Stimulated activated memory B cell treated with anti-CD40 and anti-IgM and Interleukin-4, amounts not matched to agents 10 μg/mL and 1 μg/mL and 100 μg/mL, for 72 hours (primary cell): Measurements from ENCODE around the gene TULP3.

Experiments
- ATAC-seq: fragments of 150-1000 bp; cut with Tn5 transposase; 2 replicates; pipeline ENCODE4 v1.10.0; 2021
- H3K27ac Mint-ChIP-seq: one replicate; pipeline ENCODE4 v1.8.0; 2022; ENCODE audit warnings: mild to moderate bottlenecking, mixed read lengths
- H3K27me3 Mint-ChIP-seq: one replicate; pipeline ENCODE4 v1.8.0; 2022; ENCODE audit warnings: mixed read lengths
- H3K36me3 Mint-ChIP-seq: one replicate; pipeline ENCODE4 v1.8.0; 2022; ENCODE audit warnings: mixed read lengths
- H3K4me1 Mint-ChIP-seq: one replicate; pipeline ENCODE4 v1.8.0; 2022; ENCODE audit warnings: mixed read lengths
- H3K4me3 Mint-ChIP-seq: one replicate; pipeline ENCODE4 v1.8.0; 2022; ENCODE audit warnings: mild to moderate bottlenecking, moderate library complexity, mixed read lengths
- H3K9me3 Mint-ChIP-seq: one replicate; pipeline ENCODE4 v1.8.0; 2022; ENCODE audit warnings: mixed read lengths

TULP3 gene

GRCh38 chr12:2890388-2891239 lies at the start of gene TULP3:
TSS of gene TULP3 (plus strand) at chr12:2890891. CDS start at chr12:2890948, 57 bp downstream.
- ATAC-seq = peak; percentile 100
- Mint-ChIP-seq H3K27me3 (no peaks in the 10 kb centered on the region), H3K4me1 (peaks cover 17% of the 10 kb centered on the region)

GRCh38 chr12:2841056-2841650 lies 49.5 kb upstream of the TULP3 start:
- no peak overlapping the region for H3K4me3 Mint-ChIP-seq
- H3K27ac Mint-ChIP-seq = no peak overlapping the region
- H3K36me3 Mint-ChIP-seq = peaks cover 59% of the 10 kb centered on the region
- no peak for ATAC-seq
- no peaks in the 10 kb centered on the region for H3K27me3 Mint-ChIP-seq
- no peaks in the 10 kb centered on the region for H3K4me1 Mint-ChIP-seq
- H3K9me3 Mint-ChIP-seq = no peaks in the 10 kb centered on the region

More at GRCh38 chr12:2890388-2891239, at the start of gene TULP3:
- Mint-ChIP-seq H3K36me3 (peaks cover 6% of the 10 kb centered on the region), H3K4me3 (peak within 1 kb of the TSS; percentile 83), H3K9me3 (no peaks in the 10 kb centered on the region), H3K27ac (peak within 1 kb of the TSS; percentile 84)

GRCh38 chr12:2842948-2843347 lies 47.7 kb upstream of the TULP3 start:
- Mint-ChIP-seq H3K4me3 (no peak overlapping the region), H3K9me3 (no peaks in the 10 kb centered on the region), H3K36me3 (peaks cover 63% of the 10 kb centered on the region), H3K27me3 (no peaks in the 10 kb centered on the region), H3K27ac (no peak overlapping the region), H3K4me1 (no peaks in the 10 kb centered on the region)
- ATAC-seq = no peak

GRCh38 chr12:2844786-2845185 lies 45.9 kb upstream of the TULP3 start:
- ATAC-seq = no peak
- Mint-ChIP-seq H3K9me3 (no peaks in the 10 kb centered on the region), H3K4me1 (no peaks in the 10 kb centered on the region), H3K4me3 (no peak overlapping the region), H3K36me3 (peaks cover 62% of the 10 kb centered on the region), H3K27me3 (no peaks in the 10 kb centered on the region), H3K27ac (no peak overlapping the region)

- peaks cover 58% of the 10 kb centered on the region for H3K36me3 Mint-ChIP-seq
- no peak overlapping the region for H3K27ac Mint-ChIP-seq
- H3K4me3 Mint-ChIP-seq = no peak overlapping the region
- H3K27me3 Mint-ChIP-seq = no peaks in the 10 kb centered on the region
- H3K9me3 Mint-ChIP-seq = no peaks in the 10 kb centered on the region
- no peak for ATAC-seq
- H3K4me1 Mint-ChIP-seq = no peaks in the 10 kb centered on the region
These were observed 45.4 kb upstream of the TULP3 start for GRCh38 chr12:2845280-2845679.

GRCh38 chr12:2851931-2852330 lies 38.8 kb upstream of the TULP3 start:
- H3K27me3 Mint-ChIP-seq = no peaks in the 10 kb centered on the region
- H3K4me1 Mint-ChIP-seq = no peaks in the 10 kb centered on the region
- ATAC-seq = no peak
- H3K27ac Mint-ChIP-seq = no peak overlapping the region
- H3K36me3 Mint-ChIP-seq = peaks cover 46% of the 10 kb centered on the region
- no peak overlapping the region for H3K4me3 Mint-ChIP-seq
- H3K9me3 Mint-ChIP-seq = no peaks in the 10 kb centered on the region

- Mint-ChIP-seq H3K27me3 (no peaks in the 10 kb centered on the region), H3K4me1 (no peaks in the 10 kb centered on the region), H3K4me3 (no peak overlapping the region), H3K36me3 (peaks cover 40% of the 10 kb centered on the region), H3K9me3 (no peaks in the 10 kb centered on the region), H3K27ac (no peak overlapping the region)
- no peak for ATAC-seq
These were observed 37.1 kb upstream of the TULP3 start for GRCh38 chr12:2853626-2854025.

- no peak for ATAC-seq
- Mint-ChIP-seq H3K4me1 (no peaks in the 10 kb centered on the region), H3K36me3 (peaks cover 39% of the 10 kb centered on the region), H3K9me3 (no peaks in the 10 kb centered on the region), H3K27ac (no peak overlapping the region), H3K4me3 (no peak overlapping the region), H3K27me3 (no peaks in the 10 kb centered on the region)
These were observed 35.8 kb upstream of the TULP3 start for GRCh38 chr12:2854669-2855453.

- peaks cover 46% of the 10 kb centered on the region for H3K36me3 Mint-ChIP-seq
- no peak overlapping the region for H3K27ac Mint-ChIP-seq
- no peaks in the 10 kb centered on the region for H3K9me3 Mint-ChIP-seq
- no peaks in the 10 kb centered on the region for H3K27me3 Mint-ChIP-seq
- H3K4me3 Mint-ChIP-seq = no peak overlapping the region
- no peak for ATAC-seq
- H3K4me1 Mint-ChIP-seq = no peaks in the 10 kb centered on the region
These were observed 35.1 kb upstream of the TULP3 start for GRCh38 chr12:2855546-2855945.

- Mint-ChIP-seq H3K36me3 (peaks cover 46% of the 10 kb centered on the region), H3K9me3 (no peaks in the 10 kb centered on the region), H3K4me1 (no peaks in the 10 kb centered on the region), H3K27me3 (no peaks in the 10 kb centered on the region), H3K4me3 (no peak overlapping the region), H3K27ac (peak overlapping the region; percentile 4)
- ATAC-seq = no peak
These were observed 34.6 kb upstream of the TULP3 start for GRCh38 chr12:2856051-2856450.

GRCh38 chr12:2857021-2857431 lies 33.7 kb upstream of the TULP3 start, which contains the start of gene TEX52:
TSS of gene TEX52 (minus strand) at chr12:2857039. CDS start at chr12:2857026, 13 bp downstream.
- Mint-ChIP-seq H3K4me1 (no peaks in the 10 kb centered on the region), H3K4me3 (no peak within 1 kb of the TSS), H3K27ac (peak within 1 kb of the TSS; percentile 4), H3K27me3 (no peaks in the 10 kb centered on the region), H3K9me3 (no peaks in the 10 kb centered on the region), H3K36me3 (peaks cover 46% of the 10 kb centered on the region)
- ATAC-seq = no peak

- ATAC-seq = no peak
- Mint-ChIP-seq H3K36me3 (peaks cover 46% of the 10 kb centered on the region), H3K27me3 (no peaks in the 10 kb centered on the region), H3K9me3 (no peaks in the 10 kb centered on the region), H3K27ac (no peak overlapping the region), H3K4me3 (no peak overlapping the region), H3K4me1 (no peaks in the 10 kb centered on the region)
These were observed 33.1 kb upstream of the TULP3 start for GRCh38 chr12:2857576-2857975.

- Mint-ChIP-seq H3K27me3 (no peaks in the 10 kb centered on the region), H3K27ac (no peak overlapping the region), H3K4me3 (no peak overlapping the region), H3K36me3 (peaks cover 46% of the 10 kb centered on the region), H3K4me1 (no peaks in the 10 kb centered on the region), H3K9me3 (no peaks in the 10 kb centered on the region)
- no peak for ATAC-seq
These were observed 32.4 kb upstream of the TULP3 start for GRCh38 chr12:2858334-2858733.

- no peak for ATAC-seq
- no peak overlapping the region for H3K27ac Mint-ChIP-seq
These were observed 31.7 kb upstream of the TULP3 start for GRCh38 chr12:2858944-2859421.

GRCh38 chr12:2860170-2860569 lies 30.5 kb upstream of the TULP3 start:
- no peak for ATAC-seq
- no peaks in the 10 kb centered on the region for H3K9me3 Mint-ChIP-seq
- H3K36me3 Mint-ChIP-seq = peaks cover 40% of the 10 kb centered on the region
- no peak overlapping the region for H3K27ac Mint-ChIP-seq
- no peak overlapping the region for H3K4me3 Mint-ChIP-seq
- H3K4me1 Mint-ChIP-seq = no peaks in the 10 kb centered on the region
- no peaks in the 10 kb centered on the region for H3K27me3 Mint-ChIP-seq

More at GRCh38 chr12:2858944-2859421, 31.7 kb upstream of the TULP3 start:
- Mint-ChIP-seq H3K27me3 (no peaks in the 10 kb centered on the region), H3K36me3 (peaks cover 49% of the 10 kb centered on the region), H3K9me3 (no peaks in the 10 kb centered on the region), H3K4me1 (no peaks in the 10 kb centered on the region), H3K4me3 (no peak overlapping the region)
